Memory B cell (primary cell): Measurements from ENCODE around the gene TM9SF3.

Experiments used
- ATAC-seq: fragments of 150-1000 bp; cut with Tn5 transposase; 2 replicates; pipeline ENCODE4 v1.10.0; 2021; ENCODE audit warnings: low read depth, mild to moderate bottlenecking, moderate library complexity
- DNase-seq, 2 donors: peaks; one replicate each; pipeline ENCODE4 v3.0.0; 2022; ENCODE audit warnings: low spot score in 2 of 2
- H3K27ac Mint-ChIP-seq: one replicate; pipeline ENCODE4 v1.8.0; 2022; ENCODE audit warnings: mild to moderate bottlenecking, moderate library complexity, mixed read lengths
- H3K27me3 Mint-ChIP-seq: one replicate; pipeline ENCODE4 v1.8.0; 2022; ENCODE audit warnings: mixed read lengths
- H3K36me3 Mint-ChIP-seq: one replicate; pipeline ENCODE4 v1.8.0; 2022; ENCODE audit warnings: mild to moderate bottlenecking, mixed read lengths
- H3K4me1 Mint-ChIP-seq: one replicate; pipeline ENCODE4 v1.8.0; 2022; ENCODE audit warnings: mixed read lengths
- H3K4me3 Mint-ChIP-seq: one replicate; pipeline ENCODE4 v1.8.0; 2022; ENCODE audit warnings: mild to moderate bottlenecking, moderate library complexity, mixed read lengths
- H3K9me3 Mint-ChIP-seq: one replicate; pipeline ENCODE4 v1.8.0; 2022; ENCODE audit warnings: mixed read lengths

TM9SF3 gene

DNA sequence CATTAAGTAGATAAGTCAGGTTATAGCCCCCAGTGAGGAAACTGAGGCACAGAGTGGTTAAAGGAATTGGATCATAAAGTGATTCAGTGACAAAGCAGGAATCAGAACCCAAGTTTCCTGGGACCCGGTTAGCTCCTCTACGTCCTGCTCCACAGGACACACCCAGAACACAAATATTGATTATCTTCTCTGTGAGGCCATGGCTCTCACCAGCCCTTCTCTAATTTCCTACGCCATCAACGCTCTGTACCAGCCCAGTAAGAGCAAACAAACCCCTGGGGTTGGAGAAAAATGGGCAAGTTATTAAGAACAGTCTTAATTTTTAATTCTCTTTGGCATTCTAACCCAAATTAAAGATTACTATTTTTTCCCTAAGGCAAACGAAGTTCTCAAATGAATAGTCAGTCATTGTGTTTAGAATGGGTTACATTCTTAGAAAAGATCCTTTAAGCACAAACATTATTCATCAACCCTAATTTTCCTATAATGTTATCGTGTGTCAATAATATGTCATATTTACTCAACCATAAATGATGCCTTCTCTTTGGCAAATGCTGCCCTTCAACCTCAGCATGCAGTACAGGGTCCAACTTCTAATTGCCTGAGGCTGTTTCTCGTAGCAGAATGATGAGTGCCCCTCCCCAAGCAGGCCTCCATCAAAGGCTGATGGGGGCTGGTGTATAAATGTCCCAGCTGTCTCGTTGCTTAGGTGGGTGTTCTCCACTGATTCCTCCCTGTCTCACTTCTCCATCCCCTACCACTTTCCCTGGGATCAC is 25.4 kb upstream of the TM9SF3 start:
- Mint-ChIP-seq H3K27ac (peak overlapping the region; percentile 28), H3K9me3 (no peaks in the 10 kb centered on the region), H3K4me3 (no peak overlapping the region), H3K4me1 (peaks cover 6% of the 10 kb centered on the region), H3K27me3 (no peaks in the 10 kb centered on the region), H3K36me3 (peaks cover 49% of the 10 kb centered on the region)
- no peak for DNase-seq
- no peak for ATAC-seq

DNA sequence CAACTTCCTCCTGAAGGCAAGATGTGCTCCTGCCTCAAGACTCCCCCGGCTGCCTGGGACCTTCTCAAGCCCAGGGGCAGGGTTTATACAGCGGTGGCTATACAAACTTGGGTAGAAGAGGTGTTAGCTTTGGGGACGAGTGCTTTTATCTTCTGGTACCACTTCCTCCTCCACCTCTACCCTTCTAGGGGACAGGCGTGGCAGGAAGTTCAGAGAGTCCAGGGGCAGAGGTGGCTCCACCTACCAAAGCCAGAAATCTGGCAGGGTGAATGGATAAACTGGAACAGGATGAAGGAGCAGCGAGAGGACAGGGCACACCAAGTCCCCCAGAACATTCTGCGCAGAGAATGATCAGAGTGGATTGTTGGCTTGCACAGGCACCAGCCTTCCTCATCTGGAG is 24.0 kb upstream of the TM9SF3 start:
- peaks cover 50% of the 10 kb centered on the region for H3K36me3 Mint-ChIP-seq
- no peaks in the 10 kb centered on the region for H3K9me3 Mint-ChIP-seq
- peaks cover 8% of the 10 kb centered on the region for H3K4me1 Mint-ChIP-seq
- no peaks in the 10 kb centered on the region for H3K27me3 Mint-ChIP-seq
- DNase-seq (no peak), ATAC-seq (no peak)
- H3K27ac Mint-ChIP-seq, result peak overlapping the region; percentile 41
- no peak overlapping the region for H3K4me3 Mint-ChIP-seq

DNA sequence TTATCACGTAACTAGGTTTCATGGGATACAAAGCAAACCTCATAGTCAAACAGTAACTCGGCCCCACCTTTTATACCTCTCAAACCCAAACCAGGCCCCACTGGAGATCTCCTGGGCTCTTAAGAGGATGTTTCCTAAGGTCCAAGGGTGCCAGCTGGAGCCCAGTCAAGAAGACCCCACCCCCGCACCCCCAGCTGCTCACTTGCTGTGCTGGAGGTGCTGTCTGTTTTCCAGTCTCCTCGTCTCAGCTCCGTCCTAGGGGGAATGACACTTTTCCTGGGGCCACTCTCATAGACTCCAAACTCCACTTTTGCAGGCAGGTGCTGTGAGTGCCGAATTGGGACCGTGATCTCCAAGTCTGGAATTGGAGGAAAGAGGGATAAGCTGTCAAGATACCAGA is 22.7 kb upstream of the TM9SF3 start:
- H3K9me3 Mint-ChIP-seq, result no peaks in the 10 kb centered on the region

DNA sequence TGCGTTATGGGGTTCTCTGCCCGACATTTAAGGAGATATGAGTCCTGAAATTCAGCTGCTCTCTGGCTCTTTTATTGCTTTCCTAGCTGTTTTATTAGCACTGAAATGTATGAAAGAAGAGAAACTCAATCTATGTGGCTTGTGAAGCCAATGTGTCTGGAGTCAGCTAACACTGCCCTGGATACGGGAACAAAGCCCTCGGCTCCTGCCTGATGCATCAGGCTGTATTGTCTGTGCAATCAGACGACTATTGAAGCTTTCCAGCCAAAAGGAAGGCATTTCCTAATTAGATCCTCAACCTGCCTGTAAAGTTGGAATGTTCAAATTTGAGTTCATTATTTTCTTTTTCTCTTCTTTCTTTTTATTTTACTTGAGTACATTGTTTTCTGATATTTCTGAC is 22.0 kb upstream of the TM9SF3 start:
- DNase-seq, result no peak
- Mint-ChIP-seq H3K27ac (peak overlapping the region; percentile 47), H3K36me3 (peaks cover 35% of the 10 kb centered on the region)

More for the DNA sequence above, 22.7 kb upstream of the TM9SF3 start:
- no peak for ATAC-seq
- H3K27ac Mint-ChIP-seq, result peak overlapping the region; percentile 79
- DNase-seq, result no peak
- peaks cover 40% of the 10 kb centered on the region for H3K36me3 Mint-ChIP-seq
- H3K27me3 Mint-ChIP-seq, result no peaks in the 10 kb centered on the region
- no peak overlapping the region for H3K4me3 Mint-ChIP-seq
- peaks cover 4% of the 10 kb centered on the region for H3K4me1 Mint-ChIP-seq

DNA sequence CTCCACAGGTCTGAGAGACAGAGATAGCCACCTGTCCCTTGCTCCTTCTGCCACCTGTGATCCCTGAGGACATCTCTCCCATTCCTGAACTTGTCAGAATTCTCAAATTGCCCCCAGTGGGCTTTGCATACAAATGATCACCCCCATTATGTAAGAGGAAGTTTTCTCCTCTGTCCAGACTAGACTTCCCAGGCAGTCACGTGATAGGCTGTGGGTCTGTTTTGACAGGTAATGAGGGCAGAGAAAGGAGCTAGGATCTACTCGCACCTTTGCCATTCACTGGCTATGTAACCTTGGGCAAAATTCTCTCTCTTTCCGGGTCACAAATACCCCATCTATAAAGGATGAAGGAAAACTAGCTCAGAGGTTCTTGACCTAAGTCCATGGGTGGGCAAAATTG is 21.4 kb upstream of the TM9SF3 start:
- no peak overlapping the region for H3K4me3 Mint-ChIP-seq
- H3K36me3 Mint-ChIP-seq, result peaks cover 35% of the 10 kb centered on the region
- H3K27me3 Mint-ChIP-seq, result no peaks in the 10 kb centered on the region
- H3K9me3 Mint-ChIP-seq, result no peaks in the 10 kb centered on the region
- DNase-seq, result no peak
- ATAC-seq, result no peak
- H3K27ac Mint-ChIP-seq, result peak overlapping the region; percentile 47
- H3K4me1 Mint-ChIP-seq, result peaks cover 4% of the 10 kb centered on the region

More for the DNA sequence above, 22.0 kb upstream of the TM9SF3 start:
- ATAC-seq, result no peak
- H3K4me1 Mint-ChIP-seq, result peaks cover 4% of the 10 kb centered on the region
- H3K9me3 Mint-ChIP-seq, result no peaks in the 10 kb centered on the region
- H3K4me3 Mint-ChIP-seq, result no peak overlapping the region
- no peaks in the 10 kb centered on the region for H3K27me3 Mint-ChIP-seq

DNA sequence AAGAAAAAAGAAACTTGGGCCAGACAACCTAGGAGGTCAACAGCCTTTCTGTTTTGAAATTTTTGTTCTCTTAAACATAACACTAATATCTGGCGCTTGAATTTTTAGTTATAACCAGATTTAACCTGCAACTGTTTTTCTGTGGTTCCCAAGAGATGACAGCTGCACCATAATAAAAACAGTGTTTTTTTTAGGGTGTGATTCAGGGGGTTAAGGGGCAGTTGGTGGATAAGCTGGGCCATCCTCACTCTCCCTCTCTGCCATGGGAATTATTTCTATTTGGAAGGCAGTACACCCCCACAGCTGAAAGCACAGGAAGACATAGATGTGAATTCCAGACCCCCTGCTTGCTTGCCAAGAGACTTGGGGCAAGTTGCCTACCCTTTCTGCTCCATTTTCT is 20.1 kb upstream of the TM9SF3 start:
- Mint-ChIP-seq H3K27me3 (no peaks in the 10 kb centered on the region), H3K4me1 (peaks cover 4% of the 10 kb centered on the region), H3K4me3 (no peak overlapping the region), H3K9me3 (no peaks in the 10 kb centered on the region), H3K27ac (no peak overlapping the region), H3K36me3 (peaks cover 37% of the 10 kb centered on the region)
- ATAC-seq, result no peak
- DNase-seq, result no peak

DNA sequence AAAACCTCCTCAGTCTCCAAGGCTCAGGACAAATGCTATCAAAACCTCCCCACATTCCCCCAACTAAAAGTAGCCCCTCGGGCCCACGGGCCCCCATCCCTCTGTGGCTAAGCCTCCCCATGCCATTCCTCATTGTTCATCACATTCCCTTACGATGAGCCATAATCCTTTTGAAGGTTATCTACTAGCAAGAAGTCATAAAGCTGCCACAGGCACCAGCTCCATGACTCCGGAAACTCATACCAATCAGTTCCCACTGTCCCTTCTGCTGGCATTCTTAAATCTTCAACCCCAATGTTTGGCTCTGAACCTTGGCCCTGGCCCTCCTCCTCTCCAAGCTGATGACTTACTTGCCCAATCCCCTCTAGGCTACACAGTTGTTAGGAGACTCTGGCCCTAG is 19.4 kb upstream of the TM9SF3 start:
- DNase-seq, result no peak
- no peak overlapping the region for H3K4me3 Mint-ChIP-seq
- H3K27ac Mint-ChIP-seq, result peak overlapping the region; percentile 29
- no peaks in the 10 kb centered on the region for H3K27me3 Mint-ChIP-seq
- no peaks in the 10 kb centered on the region for H3K9me3 Mint-ChIP-seq
- H3K4me1 Mint-ChIP-seq, result peaks cover 4% of the 10 kb centered on the region
- ATAC-seq, result no peak
- peaks cover 37% of the 10 kb centered on the region for H3K36me3 Mint-ChIP-seq

DNA sequence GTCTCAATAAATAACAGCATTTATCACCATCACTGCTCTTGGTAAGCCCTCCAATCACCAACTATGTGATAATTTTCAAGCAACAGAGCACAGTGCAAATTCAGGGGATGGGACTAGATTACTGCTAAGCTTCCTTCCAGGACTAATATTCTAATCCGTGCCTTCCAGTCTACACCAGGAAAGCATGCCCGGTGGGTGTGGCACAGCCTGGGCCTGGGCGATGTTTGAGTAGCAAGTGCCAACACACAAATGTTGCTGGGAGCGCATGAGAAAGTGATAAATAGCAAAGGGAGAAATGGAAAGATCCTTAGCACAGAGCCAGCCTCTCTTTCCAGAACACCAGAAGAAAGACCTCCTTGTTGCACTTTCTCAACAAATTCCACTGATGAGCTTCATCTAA is 13.5 kb upstream of the TM9SF3 start:
- ATAC-seq, result no peak
- H3K9me3 Mint-ChIP-seq, result no peaks in the 10 kb centered on the region
- no peak for DNase-seq
- H3K4me3 Mint-ChIP-seq, result no peak overlapping the region
- H3K27me3 Mint-ChIP-seq, result no peaks in the 10 kb centered on the region
- no peak overlapping the region for H3K27ac Mint-ChIP-seq
- H3K4me1 Mint-ChIP-seq, result peaks cover 2% of the 10 kb centered on the region
- peaks cover 27% of the 10 kb centered on the region for H3K36me3 Mint-ChIP-seq

DNA sequence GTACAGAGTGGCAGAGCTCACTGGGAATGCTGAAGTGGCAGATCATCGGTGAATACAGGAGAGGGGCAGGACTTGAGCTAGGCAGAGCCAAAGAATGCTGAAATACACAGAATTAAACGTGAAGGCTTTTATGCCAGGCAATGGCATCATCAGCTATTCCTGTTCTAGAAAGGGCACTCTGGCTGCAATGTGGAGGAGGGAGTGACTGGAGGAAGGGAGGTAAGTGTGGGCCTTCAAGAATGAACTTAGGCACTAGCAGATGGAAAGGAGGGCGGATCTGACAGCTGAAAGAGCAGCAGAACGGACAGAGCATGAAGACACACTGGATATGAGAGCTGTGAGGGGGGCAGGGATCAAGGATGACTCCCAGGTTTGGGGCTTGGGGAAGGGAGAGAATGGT is 12.0 kb upstream of the TM9SF3 start:
- peaks cover 34% of the 10 kb centered on the region for H3K36me3 Mint-ChIP-seq
- ATAC-seq, result no peak

DNA sequence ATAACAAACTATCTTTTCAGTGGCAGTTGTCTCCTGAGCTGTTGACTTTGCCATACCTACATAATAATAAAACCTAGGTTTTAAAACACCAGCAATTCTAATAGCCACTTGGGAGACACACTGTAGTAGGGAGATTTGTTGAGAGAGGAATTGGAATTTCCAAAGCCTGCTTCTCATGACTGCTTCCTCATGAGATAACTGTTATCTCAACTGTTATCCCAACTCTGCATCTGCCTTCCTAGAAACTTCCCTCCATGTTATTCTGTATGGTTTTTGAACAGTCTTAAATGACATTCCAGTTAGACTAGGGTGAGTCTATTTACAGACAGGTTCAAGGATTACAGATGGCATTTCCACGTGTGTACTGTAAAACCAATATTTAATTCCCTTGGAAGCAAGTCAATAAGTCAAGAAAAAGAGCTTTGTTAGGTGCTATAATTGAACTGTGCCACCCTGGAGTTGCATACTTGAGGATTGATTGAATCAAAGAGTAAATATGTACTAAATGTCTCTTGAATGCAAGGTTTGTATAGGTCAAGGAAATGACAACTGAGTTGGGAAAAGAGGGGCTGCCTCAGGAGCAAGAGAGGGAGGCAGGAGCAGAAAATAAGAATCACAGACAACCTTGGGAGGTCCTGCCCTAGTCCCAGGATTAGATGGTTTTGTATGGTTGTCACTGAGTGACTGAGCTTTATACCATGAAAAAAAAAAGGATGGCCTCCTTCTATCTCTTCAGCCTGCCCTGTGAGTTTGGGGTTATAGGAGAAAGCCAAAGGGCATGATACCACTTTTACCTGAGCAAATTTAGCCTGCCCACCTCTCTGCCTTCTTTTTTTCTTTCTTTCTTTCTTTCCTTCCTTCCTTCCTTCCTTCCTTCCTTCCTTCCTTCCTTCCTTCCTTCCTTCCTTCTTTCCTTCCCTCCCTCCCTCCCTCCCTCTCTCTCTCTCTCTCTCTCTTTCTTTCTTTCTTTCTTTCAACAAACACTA is 9.9 kb upstream of the TM9SF3 start:
- Mint-ChIP-seq H3K4me3 (no peak overlapping the region), H3K9me3 (no peaks in the 10 kb centered on the region), H3K27ac (no peak overlapping the region), H3K4me1 (no peaks in the 10 kb centered on the region), H3K27me3 (no peaks in the 10 kb centered on the region), H3K36me3 (peaks cover 26% of the 10 kb centered on the region)
- no peak for DNase-seq
- ATAC-seq, result no peak

More for the DNA sequence above, 12.0 kb upstream of the TM9SF3 start:
- no peak for DNase-seq
- Mint-ChIP-seq H3K4me3 (no peak overlapping the region), H3K27me3 (no peaks in the 10 kb centered on the region), H3K27ac (no peak overlapping the region), H3K4me1 (peaks cover 2% of the 10 kb centered on the region), H3K9me3 (no peaks in the 10 kb centered on the region)

DNA sequence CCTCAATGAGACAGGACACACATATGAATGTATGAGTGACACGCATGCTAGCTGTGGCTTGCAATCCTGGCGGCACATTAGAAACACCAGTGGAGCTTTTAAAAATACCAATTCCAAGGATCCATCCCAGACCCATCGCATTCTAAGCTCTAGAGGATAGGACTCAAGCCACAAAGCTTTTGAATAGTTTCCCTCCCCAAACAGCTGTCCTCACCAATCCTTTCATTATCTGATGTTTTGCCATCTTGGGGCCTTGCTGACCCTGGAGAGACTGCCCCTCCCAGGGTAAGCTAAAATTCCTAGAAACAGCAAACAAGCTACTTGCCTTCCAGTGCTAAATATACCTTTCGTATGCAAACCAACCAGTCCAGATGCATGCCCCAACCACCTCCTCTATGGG is 8.9 kb upstream of the TM9SF3 start:
- DNase-seq, result no peak
- peaks cover 26% of the 10 kb centered on the region for H3K36me3 Mint-ChIP-seq

DNA sequence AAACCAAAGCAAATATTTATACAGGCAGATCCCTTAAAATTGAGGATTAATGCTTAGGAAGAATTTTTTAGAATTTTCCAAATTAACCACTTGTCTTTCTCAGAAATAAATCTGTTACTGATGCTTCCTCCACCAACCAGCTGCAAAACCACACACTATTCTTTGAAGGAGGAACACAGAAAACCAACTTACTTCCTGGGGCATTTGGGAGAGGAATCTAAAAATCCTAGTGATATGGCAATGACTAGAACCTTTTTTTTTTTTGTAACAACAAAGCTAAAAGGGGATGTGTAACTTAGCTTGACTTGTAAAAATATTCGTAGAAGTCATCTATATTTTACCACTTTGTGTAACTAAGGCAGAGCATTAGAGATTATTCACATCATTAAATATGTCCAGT is 5.1 kb upstream of the TM9SF3 start:
- ATAC-seq, result no peak
- Mint-ChIP-seq H3K27me3 (no peaks in the 10 kb centered on the region), H3K27ac (peak overlapping the region; percentile 60)

More for the DNA sequence above, 8.9 kb upstream of the TM9SF3 start:
- Mint-ChIP-seq H3K9me3 (no peaks in the 10 kb centered on the region), H3K27ac (no peak overlapping the region), H3K4me1 (peaks cover 2% of the 10 kb centered on the region), H3K27me3 (no peaks in the 10 kb centered on the region), H3K4me3 (no peak overlapping the region)
- no peak for ATAC-seq

DNA sequence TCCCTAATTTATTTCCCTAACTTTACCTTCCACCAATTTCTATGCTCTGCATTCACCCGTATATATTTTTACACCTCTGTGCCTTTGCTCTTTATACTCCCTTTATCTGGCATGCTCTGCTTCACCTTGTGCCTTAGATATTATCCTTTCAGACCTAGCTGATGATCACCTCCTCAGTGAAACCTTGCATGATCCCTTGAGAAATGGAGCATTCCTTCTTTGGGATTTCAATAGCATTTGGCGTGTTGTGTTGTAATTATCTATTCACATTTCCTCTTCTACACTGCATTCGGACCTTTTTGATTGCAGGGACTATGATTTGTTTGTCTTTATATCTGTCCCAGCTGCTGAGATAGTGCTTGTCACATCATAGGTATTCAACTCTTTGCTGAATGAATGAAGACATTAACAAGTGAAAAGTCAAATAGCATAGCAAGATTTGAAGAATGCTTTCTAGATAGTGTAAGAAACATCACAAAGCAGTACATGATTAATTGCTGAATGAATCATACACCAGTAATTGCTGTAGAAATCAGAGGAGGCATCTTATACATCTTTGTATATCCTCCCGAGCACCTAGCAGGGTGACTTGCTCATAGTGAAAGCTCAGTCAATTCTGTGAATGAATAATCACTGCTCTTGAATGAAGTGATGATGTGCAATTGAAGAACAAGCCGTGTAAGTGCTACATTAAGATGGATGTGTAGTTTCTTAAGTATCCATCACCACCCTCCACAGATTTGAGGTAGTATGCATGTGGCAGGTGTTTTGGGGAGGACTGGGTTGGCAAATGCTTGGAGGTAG is 2.0 kb upstream of the TM9SF3 start:
- DNase-seq, result no peak
- Mint-ChIP-seq H3K4me1 (peaks cover 17% of the 10 kb centered on the region), H3K4me3 (no peak overlapping the region), H3K27ac (no peak overlapping the region), H3K27me3 (no peaks in the 10 kb centered on the region), H3K9me3 (no peaks in the 10 kb centered on the region), H3K36me3 (no peaks in the 10 kb centered on the region)
- no peak for ATAC-seq

More for the DNA sequence above, 5.1 kb upstream of the TM9SF3 start:
- H3K4me3 Mint-ChIP-seq, result no peak overlapping the region
- no peak for DNase-seq
- peaks cover 18% of the 10 kb centered on the region for H3K36me3 Mint-ChIP-seq
- no peaks in the 10 kb centered on the region for H3K9me3 Mint-ChIP-seq
- peaks cover 6% of the 10 kb centered on the region for H3K4me1 Mint-ChIP-seq
